ENCODE results near the gene FHAD1.
A peak's percentile ranks its signal among the peaks of the same experiment; 100 is the strongest.

The FHAD1 gene

DNA sequence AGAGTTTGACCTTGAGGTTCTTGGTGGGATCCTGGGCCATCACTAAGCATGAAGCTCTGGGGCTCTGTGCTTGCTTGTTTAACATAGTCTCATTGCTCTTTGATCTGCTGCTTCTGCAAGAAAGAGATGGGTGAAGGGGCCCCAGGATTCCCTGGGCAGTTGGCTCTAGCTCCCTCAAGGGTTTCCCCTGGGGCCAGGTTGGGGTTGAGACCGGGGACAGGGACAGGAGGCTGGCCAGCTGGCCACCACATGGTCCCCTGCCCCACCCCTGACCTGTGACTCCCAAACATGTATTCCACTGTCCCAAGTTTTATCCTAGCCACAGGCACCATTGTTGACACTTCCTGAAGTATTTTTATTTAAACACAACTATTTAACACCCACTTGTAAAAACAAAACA lies 69.5 kb downstream of the FHAD1 start:
- no peak for TF ChIP-seq CTCF (IDR thresholded peaks at IDR 0.05; ENCODE audit: low read length, missing control alignments)
- no peak overlapping the region for H3K4me3 ChIP-seq (replicated peaks; ENCODE audit: low read depth, low read length)
- no peak for DNase-seq (ENCODE audit: low read depth)

DNA sequence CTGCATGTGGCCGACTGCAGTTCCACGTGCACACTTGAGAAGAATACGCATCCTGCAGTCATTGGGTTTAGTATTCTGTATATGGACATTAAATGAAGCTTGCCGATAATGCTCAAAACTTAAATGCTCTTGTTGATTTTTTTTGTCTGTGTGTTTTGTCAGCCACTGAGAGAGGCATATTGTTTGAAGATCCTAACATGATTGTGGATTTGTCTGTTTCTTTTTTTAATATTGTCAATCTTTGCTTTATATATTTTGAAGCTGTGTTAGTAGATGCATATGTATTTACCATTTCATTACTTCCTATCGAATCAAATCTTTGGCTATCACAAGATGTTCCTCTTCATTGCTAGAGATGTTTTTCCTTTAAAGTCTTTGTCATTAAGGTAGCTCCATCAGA lies 73.2 kb downstream of the FHAD1 start:
- DNase-seq (ENCODE audit: low read depth) = no peak
- H3K4me3 ChIP-seq (replicated peaks; ENCODE audit: low read depth, low read length) = no peak overlapping the region
- no peak for TF ChIP-seq CTCF (IDR thresholded peaks at IDR 0.05; ENCODE audit: low read length, missing control alignments)

GRCh38 chr1:15321601-15322000 lies 74.6 kb downstream of the FHAD1 start:
- no peak for TF ChIP-seq CTCF (IDR thresholded peaks at IDR 0.05; ENCODE audit: low read length, missing control alignments)
- no peak for DNase-seq (ENCODE audit: low read depth)
- H3K4me3 ChIP-seq (replicated peaks; ENCODE audit: low read depth, low read length) = no peak overlapping the region

- no peak for DNase-seq (ENCODE audit: low read depth)
- TF ChIP-seq CTCF (IDR thresholded peaks at IDR 0.05; ENCODE audit: low read length, missing control alignments) = no peak
- no peak overlapping the region for H3K4me3 ChIP-seq (replicated peaks; ENCODE audit: low read depth, low read length)
These were observed 75.8 kb downstream of the FHAD1 start for GRCh38 chr1:15322648-15323350.

DNA sequence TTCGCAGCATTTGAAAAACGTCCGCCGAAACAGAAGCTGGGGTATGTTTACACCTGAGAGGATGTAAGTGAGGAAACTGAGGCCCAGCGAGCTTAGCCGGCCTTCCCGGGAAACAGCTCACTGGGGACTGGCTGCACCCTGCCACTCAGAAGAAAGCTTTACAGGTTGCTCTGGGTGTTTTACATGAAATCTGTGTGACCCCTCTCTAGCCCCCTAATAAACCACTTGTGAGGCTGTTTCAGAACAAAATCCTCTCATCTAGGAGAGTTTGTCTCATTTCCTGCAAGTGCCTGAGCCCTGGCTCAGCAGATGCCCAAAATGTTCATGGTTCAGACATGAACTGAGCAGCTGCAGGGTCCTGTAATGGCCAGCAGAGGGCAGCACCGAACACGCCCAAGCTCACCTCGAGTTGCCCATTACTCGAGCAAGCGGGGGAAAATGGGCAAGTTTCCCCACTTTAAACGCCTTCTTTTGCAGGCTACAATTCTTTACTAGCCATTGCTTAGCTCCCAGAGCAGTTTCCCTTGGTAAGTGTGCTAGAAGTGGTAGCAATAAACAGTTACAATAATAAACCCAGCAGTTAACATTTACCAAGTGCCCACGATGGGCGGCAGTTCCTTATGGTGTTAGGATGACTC lies 76.4 kb downstream of the FHAD1 start:
- H3K4me3 ChIP-seq (replicated peaks; ENCODE audit: low read depth, low read length) = no peak overlapping the region
- peak; percentile 99 for TF ChIP-seq CTCF (IDR thresholded peaks at IDR 0.05; ENCODE audit: low read length, missing control alignments)
- peak; percentile 85 for DNase-seq (ENCODE audit: low read depth)

GRCh38 chr1:15323989-15324868 lies 77.2 kb downstream of the FHAD1 start:
- TF ChIP-seq CTCF (IDR thresholded peaks at IDR 0.05; ENCODE audit: low read length, missing control alignments) = no peak
- DNase-seq (ENCODE audit: low read depth) = no peak

More at GRCh38 chr1:15323989-15324868, 77.2 kb downstream of the FHAD1 start:
- no peak overlapping the region for H3K4me3 ChIP-seq (replicated peaks; ENCODE audit: low read depth, low read length)
